A673 (cell line): Measurements from ENCODE around the gene APLN.

ENCODE experiments used
- CTCF ChIP-seq: fragments of 300-800, 200-600 bp; sonication (generic); conservative IDR thresholded peaks from 2 replicates; pipeline ENCODE4 v1.5.1; 2017; ENCODE audit warnings: low read depth, mild to moderate bottlenecking, antibody characterized with exemption, low read length, moderate library complexity, mixed read lengths
- EZH2 ChIP-seq: fragments of 200-600 bp; sonication (generic); IDR thresholded peaks from 2 replicates; pipeline ENCODE4 v1.6.1; 2017; ENCODE audit warnings: borderline replicate concordance, low read depth, mild to moderate bottlenecking, mixed read lengths, antibody characterized with exemption, low read length; ENCODE audit not compliant: poor library complexity, severe bottlenecking

- TF ChIP-seq CTCF (no peak), EZH2 (no peak)
Measured at GRCh38 chrX:129667412-129667811, 12.7 kb upstream of the APLN start.
